Dedifferentiated amniotic fluid mesenchymal stem cell (primary cell): ENCODE results near the gene BRPF3.

Experiments
- DNase-seq: peaks from one replicate; pipeline ENCODE4 v3.0.0-alpha.2; 2016; ENCODE audit errors: extremely low spot score

Gene BRPF3

DNA sequence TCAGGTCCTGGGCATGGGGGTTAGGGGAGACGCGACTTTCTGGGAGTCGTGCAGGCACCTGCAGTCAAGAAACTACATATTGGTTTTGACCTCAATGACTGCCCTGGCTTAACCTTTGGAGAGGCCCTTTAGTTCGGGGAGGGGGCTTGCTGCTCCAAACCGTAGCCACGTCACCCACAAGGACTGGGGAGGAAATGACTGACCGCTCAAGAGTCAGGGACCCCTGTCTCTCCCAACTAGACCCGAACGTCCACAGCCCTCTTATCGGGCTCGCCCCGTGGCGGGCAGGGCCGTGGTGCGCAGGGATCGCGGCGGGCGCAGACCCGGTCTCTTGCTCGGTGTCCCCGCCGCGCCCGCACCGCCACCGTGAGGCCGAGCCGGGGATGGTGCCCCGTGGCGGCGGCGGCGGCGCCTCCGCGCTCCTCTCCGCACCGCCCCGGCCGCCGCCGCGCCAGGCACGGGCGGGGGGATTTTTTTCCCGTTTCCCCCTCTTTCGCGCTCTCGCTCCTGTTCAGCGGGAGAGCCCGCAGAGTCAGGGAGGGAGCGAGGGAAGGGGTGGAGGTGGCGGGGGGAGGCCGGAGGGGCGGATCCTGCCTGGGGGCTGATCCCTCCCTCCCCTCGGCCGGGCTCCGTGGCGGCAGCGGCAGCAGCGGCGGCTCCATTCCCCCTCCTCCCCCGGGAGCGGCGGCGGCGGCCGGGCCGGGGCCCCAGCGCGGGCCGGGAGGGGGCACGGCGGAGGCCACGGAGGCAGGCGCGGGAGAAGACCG is at the start of gene BRPF3:
Gene BRPF3, plus strand, starts transcription at position 632 of the 767 bp plus-strand sequence. CDS start 3,579 bp downstream, outside the sequence.
- DNase-seq, result peak; percentile 34

- no peak for DNase-seq
These were observed 49.2 kb upstream of the BRPF3 start for GRCh38 chr6:36147294-36147693.

GRCh38 chr6:36149476-36149875 is 47.1 kb upstream of the BRPF3 start:
- DNase-seq, result no peak

GRCh38 chr6:36150283-36150682 is 46.3 kb upstream of the BRPF3 start:
- no peak for DNase-seq

- DNase-seq, result no peak
These were observed 42.3 kb upstream of the BRPF3 start for GRCh38 chr6:36154286-36154685.

DNA sequence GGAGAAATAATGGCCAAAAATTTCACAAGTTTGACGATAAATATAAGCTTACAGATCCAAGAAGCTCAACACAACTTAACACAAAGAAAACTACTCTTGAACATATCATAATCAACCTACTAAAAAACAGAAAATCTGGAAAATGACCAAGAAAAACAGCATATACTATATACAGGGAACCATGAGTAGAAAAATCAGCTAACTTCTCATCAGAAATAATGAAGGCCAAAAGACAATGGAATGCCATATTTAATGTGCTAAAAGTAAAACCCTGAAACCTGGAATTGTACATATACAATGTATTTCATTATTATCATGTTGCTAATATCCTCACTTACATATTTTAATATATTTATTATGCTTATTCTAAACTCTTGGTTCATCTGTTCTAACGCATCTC is 40.9 kb upstream of the BRPF3 start:
- DNase-seq, result no peak

DNA sequence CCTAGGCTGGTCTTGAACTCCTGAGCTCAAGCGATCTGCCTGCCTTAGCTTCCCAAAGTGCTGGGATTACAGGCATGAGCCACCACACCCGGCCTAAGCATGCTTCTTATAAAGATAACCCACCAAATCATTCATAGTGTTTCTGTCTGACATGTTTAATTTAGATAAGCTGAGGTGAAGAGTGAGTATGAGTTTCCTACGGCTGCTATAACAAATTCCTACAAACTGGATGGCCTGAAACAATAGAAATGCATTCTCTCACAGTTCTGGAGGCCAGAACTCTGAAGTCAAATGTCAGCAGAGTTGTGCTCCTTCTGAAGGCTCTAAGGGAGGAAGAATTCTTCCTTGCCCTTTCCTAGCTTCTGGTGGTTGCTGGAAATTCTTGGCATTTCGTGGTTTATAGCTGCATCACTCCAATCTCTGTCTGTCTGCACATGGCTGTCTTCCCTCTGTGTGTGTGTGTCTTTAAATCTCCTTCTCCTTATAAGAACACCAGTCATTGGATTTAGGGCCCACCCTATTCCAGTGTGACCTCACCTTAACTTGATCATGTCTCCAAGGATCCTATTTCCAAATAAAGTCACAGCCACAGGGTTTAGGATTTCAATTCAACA is 36.3 kb upstream of the BRPF3 start:
- no peak for DNase-seq

DNA sequence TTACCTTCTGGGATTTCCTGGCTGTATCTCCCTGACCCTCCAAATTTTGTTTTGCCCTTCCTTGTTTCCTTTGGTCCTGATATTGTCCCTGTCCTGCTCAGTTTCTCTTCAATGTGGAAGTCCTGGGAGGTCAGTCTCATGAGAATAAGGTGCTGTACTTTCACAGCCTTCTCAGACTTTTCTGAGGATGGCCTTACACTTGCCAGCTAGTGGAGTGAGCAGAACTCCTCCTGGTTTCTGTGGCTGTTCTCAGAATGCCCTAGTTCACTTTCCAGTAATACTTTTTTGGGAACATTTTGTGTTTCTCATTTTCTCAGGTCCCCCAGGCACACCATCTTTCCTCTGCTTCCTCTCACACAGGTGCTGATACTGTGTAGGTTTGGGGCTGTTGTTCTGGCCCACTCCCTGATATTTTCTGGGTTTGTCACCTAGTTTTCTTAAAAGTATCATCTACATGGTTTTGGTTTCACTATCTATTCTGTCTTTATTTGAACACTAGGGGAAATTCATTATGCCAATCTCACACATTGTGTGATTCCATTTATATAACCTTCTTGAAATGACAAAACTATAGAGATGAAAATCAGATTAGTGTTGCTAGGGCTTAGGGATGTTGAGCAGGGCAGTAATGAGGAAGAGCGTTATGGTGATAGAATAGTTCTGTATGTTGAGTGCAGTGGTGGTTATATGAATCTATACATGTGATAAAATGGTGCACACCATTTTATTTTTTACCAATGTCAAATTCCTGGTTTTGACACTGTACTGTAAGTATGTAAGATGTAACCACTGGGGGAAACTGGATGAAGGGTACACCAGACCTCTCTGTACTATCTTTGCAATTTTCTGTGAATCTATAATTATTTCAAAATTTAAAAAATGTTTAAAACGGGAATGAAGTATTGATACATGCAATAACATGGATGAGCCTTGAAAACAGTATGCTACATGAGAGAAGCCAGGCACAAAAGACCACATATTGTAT is 27.2 kb upstream of the BRPF3 start:
- DNase-seq, result no peak

GRCh38 chr6:36170704-36171103 is 25.8 kb upstream of the BRPF3 start:
- DNase-seq, result no peak

DNA sequence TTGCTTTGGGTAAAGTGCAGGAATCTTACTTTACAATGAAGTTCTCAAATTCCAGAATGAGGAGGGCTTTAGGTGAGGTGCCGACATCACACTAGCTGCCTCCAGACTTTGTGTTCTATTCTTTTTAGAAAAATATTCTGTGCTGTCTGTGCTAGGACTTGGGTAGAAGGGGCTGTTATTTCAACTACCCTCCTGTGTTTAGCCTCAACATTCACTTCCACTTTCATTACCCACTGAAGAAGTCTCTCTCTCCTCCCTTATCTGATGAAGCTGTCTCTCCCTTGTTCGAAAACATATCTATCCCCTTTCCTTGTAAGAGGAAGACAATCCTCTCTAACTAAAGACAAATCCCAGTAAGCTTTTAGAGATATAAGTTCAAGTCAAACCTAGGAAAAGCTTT is 25.0 kb upstream of the BRPF3 start:
- no peak for DNase-seq

DNA sequence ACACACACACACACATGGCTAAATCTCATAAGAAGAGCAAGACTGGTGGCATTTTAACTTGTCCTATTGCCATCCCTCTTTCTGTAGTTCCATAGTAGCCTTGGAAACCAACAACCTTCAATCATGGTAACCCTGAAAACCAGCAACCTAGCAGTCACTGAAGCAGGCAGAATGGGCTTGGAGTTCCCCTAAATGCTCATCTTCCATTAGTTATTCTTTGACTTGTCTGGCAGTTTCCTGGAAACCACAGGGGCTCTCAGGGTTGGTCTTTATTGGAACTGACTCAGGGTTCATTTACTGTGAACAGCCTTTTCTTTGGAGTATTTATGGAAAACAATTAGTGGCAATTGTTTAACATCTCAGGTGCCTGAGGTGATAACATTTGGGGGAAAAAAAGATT is 19.4 kb upstream of the BRPF3 start:
- no peak for DNase-seq

- no peak for DNase-seq
These were observed 18.0 kb upstream of the BRPF3 start for GRCh38 chr6:36178544-36178943.

GRCh38 chr6:36180126-36180525 is 16.4 kb upstream of the BRPF3 start:
- no peak for DNase-seq

GRCh38 chr6:36184311-36184710 is 12.2 kb upstream of the BRPF3 start:
- DNase-seq, result no peak

DNA sequence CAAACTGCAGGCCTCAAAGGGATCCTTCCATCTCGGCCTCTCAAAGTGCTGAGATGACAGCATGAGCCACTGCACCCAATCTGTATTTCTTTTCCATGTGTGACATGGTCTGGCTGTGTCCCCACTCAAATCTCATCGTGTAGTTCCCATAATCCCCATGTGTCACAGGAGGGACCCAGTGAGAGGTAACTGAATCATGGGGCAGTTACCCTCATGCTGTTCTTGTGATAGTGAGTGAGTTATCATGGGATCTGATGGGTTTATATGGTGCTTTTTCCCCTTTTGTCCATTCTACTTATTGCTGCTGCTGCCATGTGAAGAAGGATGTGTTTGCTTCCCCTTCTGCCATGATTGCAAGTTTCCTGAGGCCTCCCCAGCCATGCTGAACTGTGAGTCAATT is 10.3 kb upstream of the BRPF3 start:
- DNase-seq, result no peak

GRCh38 chr6:36187446-36187845 is 9.1 kb upstream of the BRPF3 start:
- DNase-seq, result no peak

- no peak for DNase-seq
These were observed 952 bp upstream of the BRPF3 start for GRCh38 chr6:36195471-36196112.

DNA sequence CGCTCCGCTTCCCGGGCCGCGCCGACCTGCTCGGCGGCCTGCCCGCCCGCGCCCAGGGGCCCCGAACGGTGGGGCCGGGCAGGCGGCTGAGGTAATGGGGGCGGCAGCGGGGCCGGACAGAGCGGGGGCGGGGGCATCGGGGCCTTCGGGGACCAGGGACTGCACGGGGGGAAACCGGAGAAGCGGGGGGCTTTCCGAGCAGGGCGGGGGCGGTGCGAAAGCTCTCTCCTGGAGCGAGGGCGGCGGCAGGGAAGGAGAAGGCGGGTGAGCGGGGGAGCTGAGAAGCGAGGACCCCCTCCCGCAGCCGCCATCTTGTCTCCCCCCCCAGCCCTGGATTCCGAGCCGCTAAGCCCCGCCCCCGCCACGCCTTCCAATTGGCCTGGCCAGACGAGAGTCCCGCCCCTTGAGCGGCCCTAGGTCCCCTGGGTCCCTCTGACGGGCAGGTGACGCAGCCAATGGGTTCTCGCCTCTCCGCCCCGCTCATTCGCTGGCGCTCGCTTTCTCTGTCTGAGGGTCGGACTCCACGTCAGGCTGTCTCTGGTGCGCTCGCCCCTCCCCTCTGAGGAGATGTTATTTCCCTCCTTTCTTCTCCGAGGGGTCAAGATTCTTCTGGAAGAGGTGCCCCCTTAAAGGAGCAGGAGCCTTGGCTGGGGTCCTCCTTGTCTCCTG is 470 bp downstream of the BRPF3 start:
- peak; percentile 96 for DNase-seq

DNA sequence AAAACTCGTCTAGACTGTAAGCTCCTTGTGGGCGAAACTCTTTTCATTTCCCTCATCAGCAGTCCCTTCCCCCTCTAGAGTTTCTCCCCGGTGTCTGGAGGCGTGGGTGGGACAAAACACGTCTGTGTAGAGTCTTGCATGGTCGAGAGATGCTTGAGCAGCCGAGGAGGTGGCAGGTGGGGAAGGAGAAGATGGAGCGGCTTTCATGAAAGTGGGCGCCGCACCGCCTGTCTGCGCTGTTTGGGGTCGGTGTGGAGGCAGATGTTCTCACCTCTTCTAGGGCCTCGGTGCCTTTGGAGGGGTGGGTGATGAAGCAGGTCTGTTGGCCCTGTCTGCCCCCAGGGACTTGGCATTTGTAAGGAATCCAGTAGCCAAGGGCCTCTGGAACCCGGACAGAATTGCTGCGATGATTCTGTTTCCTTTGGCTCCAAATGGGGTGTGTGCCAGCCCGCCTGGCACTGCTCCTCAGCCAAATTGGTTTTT is 1.2 kb downstream of the BRPF3 start:
- DNase-seq, result no peak

DNA sequence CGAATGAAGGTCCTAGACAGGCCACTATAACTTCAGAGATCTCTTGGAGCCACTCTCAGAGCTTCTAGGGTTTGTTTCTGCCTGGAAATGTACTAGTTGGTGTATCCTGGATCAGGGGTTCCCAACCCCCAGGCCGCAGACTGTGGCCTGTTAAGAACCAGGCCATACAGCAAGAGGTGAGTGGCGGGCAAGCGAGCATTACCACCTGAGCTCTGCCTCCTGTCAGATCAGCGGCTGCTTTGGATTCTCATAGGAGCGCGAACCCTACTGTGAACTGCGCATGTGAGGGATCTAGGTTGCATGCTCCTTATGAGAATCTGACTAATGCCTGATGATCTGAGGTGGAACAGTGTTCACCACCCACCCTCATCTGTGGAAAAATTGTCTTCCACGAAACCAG is 2.4 kb downstream of the BRPF3 start:
- DNase-seq, result no peak
